ENCODE measurements around the gene CA7.

- TF ChIP-seq, protein P1, sequence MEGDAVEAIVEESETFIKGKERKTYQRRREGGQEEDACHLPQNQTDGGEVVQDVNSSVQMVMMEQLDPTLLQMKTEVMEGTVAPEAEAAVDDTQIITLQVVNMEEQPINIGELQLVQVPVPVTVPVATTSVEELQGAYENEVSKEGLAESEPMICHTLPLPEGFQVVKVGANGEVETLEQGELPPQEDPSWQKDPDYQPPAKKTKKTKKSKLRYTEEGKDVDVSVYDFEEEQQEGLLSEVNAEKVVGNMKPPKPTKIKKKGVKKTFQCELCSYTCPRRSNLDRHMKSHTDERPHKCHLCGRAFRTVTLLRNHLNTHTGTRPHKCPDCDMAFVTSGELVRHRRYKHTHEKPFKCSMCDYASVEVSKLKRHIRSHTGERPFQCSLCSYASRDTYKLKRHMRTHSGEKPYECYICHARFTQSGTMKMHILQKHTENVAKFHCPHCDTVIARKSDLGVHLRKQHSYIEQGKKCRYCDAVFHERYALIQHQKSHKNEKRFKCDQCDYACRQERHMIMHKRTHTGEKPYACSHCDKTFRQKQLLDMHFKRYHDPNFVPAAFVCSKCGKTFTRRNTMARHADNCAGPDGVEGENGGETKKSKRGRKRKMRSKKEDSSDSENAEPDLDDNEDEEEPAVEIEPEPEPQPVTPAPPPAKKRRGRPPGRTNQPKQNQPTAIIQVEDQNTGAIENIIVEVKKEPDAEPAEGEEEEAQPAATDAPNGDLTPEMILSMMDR (IDR thresholded peaks at IDR 0.05; ENCODE audit: borderline replicate concordance, extremely low read depth, low read length, poor library complexity, severe bottlenecking) = no peak
- no peak for TF ChIP-seq EZH2 (IDR thresholded peaks at IDR 0.05; ENCODE audit: borderline replicate concordance, low read depth, low read length, severe bottlenecking)
Observed at GRCh38 chr16:66863707-66864106, 19.5 kb downstream of the CA7 start.

All from DND-41 (cell line).